ENCODE data around the gene PLEKHA5.

Gene PLEKHA5

GRCh38 chr12:19236656-19237055, 107.1 kb downstream of the PLEKHA5 start:
- Histone ChIP-seq H4K8ac (ENCODE audit: low read length) (no peak overlapping the region), H3K18ac (ENCODE audit: low read depth in 1 of 2, low read length in 2 of 2) (peak overlapping the region in 1 of 2 experiments; percentile 11), H3K9ac (ENCODE audit: low read length) (peak overlapping the region; percentile 30), H2AK5ac (ENCODE audit: low read length, severe bottlenecking) (no peak overlapping the region), H3K79me1 (replicated peaks; ENCODE audit: low read length, poor library complexity, severe bottlenecking) (peaks cover 7% of the 10 kb centered on the region), H3K4me2 (ENCODE audit: low read length, poor library complexity, severe bottlenecking) (no peak overlapping the region), H2BK12ac (ENCODE audit: low read length in 2 of 2) (no peak overlapping the region), H3K36me3 (ENCODE audit: control insufficient read depth in 1 of 2, insufficient read depth in 2 of 2, low read depth in 1 of 2, low read length in 2 of 2) (no peaks in the 10 kb centered on the region), H3K4ac (ENCODE audit: low read depth in 1 of 2, low read length in 2 of 2) (no peak overlapping the region), H2BK15ac (ENCODE audit: low read depth, poor library complexity, severe bottlenecking) (no peak overlapping the region), H2AFZ (ENCODE audit: low read depth, low read length) (no peak overlapping the region), H3K27me3 (ENCODE audit: control insufficient read depth in 1 of 2, insufficient read depth in 1 of 2, low read length in 2 of 2) (no peaks in the 10 kb centered on the region), H3K4me1 (ENCODE audit: control insufficient read depth, insufficient read depth, low read depth, low read length) (peaks cover 4% of the 10 kb centered on the region), H3K23ac (ENCODE audit: low read length in 2 of 2) (peak overlapping the region in 1 of 2 experiments; percentile 75), H2BK120ac (ENCODE audit: low read depth, low read length) (no peak overlapping the region), H3K4me3 (ENCODE audit: insufficient read depth in 1 of 2, low read depth in 1 of 2, low read length in 2 of 2) (no peak overlapping the region), H3K27ac (ENCODE audit: low read length, poor library complexity, severe bottlenecking) (no peak overlapping the region), H2BK5ac (ENCODE audit: low read depth, low read length, poor library complexity, severe bottlenecking) (no peak overlapping the region), H3K14ac (ENCODE audit: low read length in 2 of 2) (no peak overlapping the region), H4K91ac (ENCODE audit: low read length) (no peak overlapping the region), H3K9me3 (ENCODE audit: control insufficient read depth, low read length) (no peaks in the 10 kb centered on the region)
- peak; percentile 40 for DNase-seq
- 61% methylated on average over 2 of the region's 3 CpGs for WGBS

DNA sequence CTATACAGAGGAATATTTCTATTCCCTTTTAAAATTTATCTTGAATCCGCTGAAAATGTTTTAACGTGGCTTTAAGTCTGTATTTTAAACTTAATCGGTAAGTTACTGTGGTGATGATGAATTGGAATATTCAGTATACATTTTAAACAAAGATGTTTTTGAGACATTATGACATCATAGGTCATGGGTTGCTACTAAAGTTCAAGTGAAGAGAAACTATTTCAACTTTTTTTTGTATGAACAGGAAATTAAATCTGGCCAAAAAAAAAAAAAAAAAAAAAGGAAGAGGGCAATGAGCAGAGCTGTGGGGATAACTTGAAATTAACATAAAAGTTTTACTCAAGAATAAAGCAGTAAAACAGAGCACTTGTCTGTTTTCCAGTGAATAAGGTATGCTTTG, 109.0 kb downstream of the PLEKHA5 start:
- no peaks in the 10 kb centered on the region for H3K27me3 ChIP-seq (ENCODE audit: control insufficient read depth in 1 of 2, insufficient read depth in 1 of 2, low read length in 2 of 2)
- no peak overlapping the region for H3K4me3 ChIP-seq (ENCODE audit: insufficient read depth in 1 of 2, low read depth in 1 of 2, low read length in 2 of 2)
- H3K27ac ChIP-seq (ENCODE audit: low read length, poor library complexity, severe bottlenecking): no peak overlapping the region
- no peak overlapping the region for H2BK120ac ChIP-seq (ENCODE audit: low read depth, low read length)
- WGBS: no CpG with 5 or more reads among the region's 3 CpGs
- no peak overlapping the region for H3K23ac ChIP-seq (ENCODE audit: low read length in 2 of 2)
- H2AFZ ChIP-seq (ENCODE audit: low read depth, low read length): no peak overlapping the region
- no peak overlapping the region for H2AK5ac ChIP-seq (ENCODE audit: low read length, severe bottlenecking)
- no peak overlapping the region for H3K4me2 ChIP-seq (ENCODE audit: low read length, poor library complexity, severe bottlenecking)
- H3K36me3 ChIP-seq (ENCODE audit: control insufficient read depth in 1 of 2, insufficient read depth in 2 of 2, low read depth in 1 of 2, low read length in 2 of 2): no peaks in the 10 kb centered on the region
- H3K9ac ChIP-seq (ENCODE audit: low read length): no peak overlapping the region
- peaks cover 14% of the 10 kb centered on the region for H3K79me1 ChIP-seq (replicated peaks; ENCODE audit: low read length, poor library complexity, severe bottlenecking)
- H4K91ac ChIP-seq (ENCODE audit: low read length): no peak overlapping the region
- no peak overlapping the region for H2BK15ac ChIP-seq (ENCODE audit: low read depth, poor library complexity, severe bottlenecking)
- no peak overlapping the region for H2BK12ac ChIP-seq (ENCODE audit: low read length in 2 of 2)
- no peak overlapping the region for H4K8ac ChIP-seq (ENCODE audit: low read length)
- no peak overlapping the region for H3K14ac ChIP-seq (ENCODE audit: low read length in 2 of 2)
- peaks cover 4% of the 10 kb centered on the region for H3K4me1 ChIP-seq (ENCODE audit: control insufficient read depth, insufficient read depth, low read depth, low read length)
- H3K4ac ChIP-seq (ENCODE audit: low read depth in 1 of 2, low read length in 2 of 2): no peak overlapping the region
- no peak for DNase-seq
- H2BK5ac ChIP-seq (ENCODE audit: low read depth, low read length, poor library complexity, severe bottlenecking): no peak overlapping the region
- no peak overlapping the region for H3K18ac ChIP-seq (ENCODE audit: low read depth in 1 of 2, low read length in 2 of 2)
- no peaks in the 10 kb centered on the region for H3K9me3 ChIP-seq (ENCODE audit: control insufficient read depth, low read length)

GRCh38 chr12:19239102-19239501, 109.6 kb downstream of the PLEKHA5 start:
- no peak overlapping the region for H2BK120ac ChIP-seq (ENCODE audit: low read depth, low read length)
- no peak overlapping the region for H3K23ac ChIP-seq (ENCODE audit: low read length in 2 of 2)
- peaks cover 14% of the 10 kb centered on the region for H3K79me1 ChIP-seq (replicated peaks; ENCODE audit: low read length, poor library complexity, severe bottlenecking)
- no peak overlapping the region for H3K4ac ChIP-seq (ENCODE audit: low read depth in 1 of 2, low read length in 2 of 2)
- no peak overlapping the region for H3K4me2 ChIP-seq (ENCODE audit: low read length, poor library complexity, severe bottlenecking)
- WGBS: 76% methylated on average over 5 of the region's 5 CpGs
- H2AFZ ChIP-seq (ENCODE audit: low read depth, low read length): no peak overlapping the region
- no peak overlapping the region for H2BK5ac ChIP-seq (ENCODE audit: low read depth, low read length, poor library complexity, severe bottlenecking)
- no peak overlapping the region for H4K8ac ChIP-seq (ENCODE audit: low read length)
- no peak overlapping the region for H2BK15ac ChIP-seq (ENCODE audit: low read depth, poor library complexity, severe bottlenecking)
- no peaks in the 10 kb centered on the region for H3K9me3 ChIP-seq (ENCODE audit: control insufficient read depth, low read length)
- H3K27me3 ChIP-seq (ENCODE audit: control insufficient read depth in 1 of 2, insufficient read depth in 1 of 2, low read length in 2 of 2): no peaks in the 10 kb centered on the region
- no peak overlapping the region for H3K14ac ChIP-seq (ENCODE audit: low read length in 2 of 2)
- no peak overlapping the region for H4K91ac ChIP-seq (ENCODE audit: low read length)
- no peak overlapping the region for H2BK12ac ChIP-seq (ENCODE audit: low read length in 2 of 2)
- no peak overlapping the region for H3K27ac ChIP-seq (ENCODE audit: low read length, poor library complexity, severe bottlenecking)
- no peak overlapping the region for H3K4me3 ChIP-seq (ENCODE audit: insufficient read depth in 1 of 2, low read depth in 1 of 2, low read length in 2 of 2)
- H3K9ac ChIP-seq (ENCODE audit: low read length): peak overlapping the region; percentile 75
- no peak overlapping the region for H2AK5ac ChIP-seq (ENCODE audit: low read length, severe bottlenecking)
- no peak for DNase-seq
- H3K36me3 ChIP-seq (ENCODE audit: control insufficient read depth in 1 of 2, insufficient read depth in 2 of 2, low read depth in 1 of 2, low read length in 2 of 2): no peaks in the 10 kb centered on the region
- no peak overlapping the region for H3K18ac ChIP-seq (ENCODE audit: low read depth in 1 of 2, low read length in 2 of 2)
- peaks cover 4% of the 10 kb centered on the region for H3K4me1 ChIP-seq (ENCODE audit: control insufficient read depth, insufficient read depth, low read depth, low read length)

DNA sequence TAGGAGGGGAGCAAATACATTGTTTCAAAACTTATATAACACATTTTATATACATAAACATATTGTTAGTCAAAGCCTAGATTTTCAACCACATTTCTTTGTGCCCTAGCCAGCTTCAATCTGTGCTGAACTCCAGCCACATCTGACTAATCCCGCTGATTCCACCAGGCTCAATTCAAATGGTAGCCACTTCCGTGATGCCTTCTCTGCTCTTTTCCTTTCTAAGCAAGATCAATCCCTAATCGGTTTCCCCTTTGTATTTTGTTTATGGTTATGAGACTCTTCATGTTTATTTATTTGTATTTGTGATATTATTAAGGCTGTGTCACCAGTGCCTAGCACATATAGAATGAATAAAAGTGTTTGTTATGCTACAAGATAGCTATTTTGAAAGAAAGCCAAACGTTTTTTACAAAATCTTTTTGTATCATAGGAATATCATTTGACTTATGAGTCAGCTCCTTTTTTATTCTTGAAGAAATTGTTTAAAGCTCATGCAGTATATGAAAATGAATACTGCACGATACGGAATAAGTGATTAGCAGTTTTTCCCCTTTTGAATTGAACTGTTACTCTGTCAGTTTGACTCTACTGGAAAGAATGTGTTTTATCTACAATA, 110.2 kb downstream of the PLEKHA5 start:
- Histone ChIP-seq H2BK5ac (ENCODE audit: low read depth, low read length, poor library complexity, severe bottlenecking) (no peak overlapping the region), H3K4me3 (ENCODE audit: insufficient read depth in 1 of 2, low read depth in 1 of 2, low read length in 2 of 2) (peak overlapping the region in 1 of 2 experiments; percentile 58), H2BK15ac (ENCODE audit: low read depth, poor library complexity, severe bottlenecking) (no peak overlapping the region), H4K8ac (ENCODE audit: low read length) (no peak overlapping the region), H3K9ac (ENCODE audit: low read length) (peak overlapping the region; percentile 75), H3K18ac (ENCODE audit: low read depth in 1 of 2, low read length in 2 of 2) (no peak overlapping the region), H4K91ac (ENCODE audit: low read length) (no peak overlapping the region), H3K4me1 (ENCODE audit: control insufficient read depth, insufficient read depth, low read depth, low read length) (peaks cover 2% of the 10 kb centered on the region), H3K36me3 (ENCODE audit: control insufficient read depth in 1 of 2, insufficient read depth in 2 of 2, low read depth in 1 of 2, low read length in 2 of 2) (no peaks in the 10 kb centered on the region), H2BK12ac (ENCODE audit: low read length in 2 of 2) (no peak overlapping the region), H3K27me3 (ENCODE audit: control insufficient read depth in 1 of 2, insufficient read depth in 1 of 2, low read length in 2 of 2) (no peaks in the 10 kb centered on the region), H3K23ac (ENCODE audit: low read length in 2 of 2) (no peak overlapping the region), H2BK120ac (ENCODE audit: low read depth, low read length) (no peak overlapping the region), H3K9me3 (ENCODE audit: control insufficient read depth, low read length) (no peaks in the 10 kb centered on the region), H3K14ac (ENCODE audit: low read length in 2 of 2) (no peak overlapping the region), H3K4me2 (ENCODE audit: low read length, poor library complexity, severe bottlenecking) (no peak overlapping the region), H3K27ac (ENCODE audit: low read length, poor library complexity, severe bottlenecking) (no peak overlapping the region), H3K79me1 (replicated peaks; ENCODE audit: low read length, poor library complexity, severe bottlenecking) (peaks cover 14% of the 10 kb centered on the region), H2AK5ac (ENCODE audit: low read length, severe bottlenecking) (no peak overlapping the region), H3K4ac (ENCODE audit: low read depth in 1 of 2, low read length in 2 of 2) (no peak overlapping the region), H2AFZ (ENCODE audit: low read depth, low read length) (no peak overlapping the region)
- no peak for DNase-seq
- WGBS: 100% methylated on average over 2 of the region's 6 CpGs

Data from mesenchymal stem cell (in vitro differentiated cells and primary cell).